Umbilical cord (tissue), 2 donors: ENCODE measurements around the gene MEIS2. TPM values are rescaled to one million over a fixed set of nuclear protein-coding genes. Genes with fewer than 3 reads are reported as not detected.

Experiments used
- DNase-seq: peaks from one replicate; pipeline ENCODE4 v3.0.0-alpha.2; 2015; ENCODE audit warnings: low spot score
- total RNA-seq: library from RNA; depleted of rRNA; stranded (reverse); fragments of >200 nt; gene quantifications from one replicate; pipeline ENCODE4 v1.2.3, GENCODE V29; 2014; ENCODE audit warnings: low replicate concordance; ENCODE audit not compliant: insufficient read depth

MEIS2 gene
- total RNA-seq: 43.3 TPM

DNA sequence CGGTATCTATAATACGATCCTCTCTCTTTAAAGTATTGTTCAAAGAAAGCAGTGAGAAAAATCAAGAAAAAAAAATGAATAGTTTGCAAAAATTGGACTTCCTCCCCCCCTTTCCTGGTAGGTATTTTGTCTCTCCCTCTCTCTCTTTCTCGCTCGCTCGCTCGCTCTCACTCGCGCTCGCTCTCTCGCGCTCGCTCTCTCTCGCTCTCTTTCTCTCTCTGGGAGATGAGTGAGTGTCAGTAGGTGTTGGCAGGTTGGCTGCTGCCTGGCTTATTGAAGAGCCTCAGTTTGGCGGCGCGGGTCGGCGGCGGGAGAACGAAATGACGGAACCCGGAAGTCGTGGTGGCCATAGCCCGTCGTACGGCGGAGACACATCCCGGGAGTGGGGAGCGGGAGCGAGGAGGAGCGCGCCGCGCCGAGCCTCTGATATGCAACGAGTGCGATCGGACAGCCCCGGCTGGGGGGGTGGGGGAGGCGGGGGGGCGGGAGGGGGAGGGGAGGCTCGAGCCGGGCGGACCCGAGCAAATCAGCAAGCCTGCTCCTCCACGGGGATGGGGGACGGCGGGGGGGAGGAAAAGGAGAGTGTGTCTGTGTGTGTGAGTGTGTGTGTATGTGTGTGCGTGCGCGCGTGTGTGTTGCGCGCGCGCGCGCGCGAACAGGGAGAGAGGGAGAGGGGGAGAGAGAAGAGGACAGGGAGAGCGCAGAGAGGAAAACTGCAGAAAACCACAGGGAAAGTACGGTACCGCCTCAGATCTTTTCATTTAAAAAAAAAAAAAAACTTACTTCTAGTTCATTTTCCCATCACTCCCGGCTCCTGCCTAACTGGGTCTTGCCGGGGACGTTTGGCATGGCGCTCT is at the start of gene MEIS2:
MEIS2 (minus strand) TSS at position 441 of the 857 bp plus-strand sequence. CDS start 1,083 bp downstream, outside the sequence.
- DNase-seq: peak; percentile 97

- no peak for DNase-seq
Measured at GRCh38 chr15:37149146-37149545, 48.8 kb upstream of the MEIS2 start.

DNA sequence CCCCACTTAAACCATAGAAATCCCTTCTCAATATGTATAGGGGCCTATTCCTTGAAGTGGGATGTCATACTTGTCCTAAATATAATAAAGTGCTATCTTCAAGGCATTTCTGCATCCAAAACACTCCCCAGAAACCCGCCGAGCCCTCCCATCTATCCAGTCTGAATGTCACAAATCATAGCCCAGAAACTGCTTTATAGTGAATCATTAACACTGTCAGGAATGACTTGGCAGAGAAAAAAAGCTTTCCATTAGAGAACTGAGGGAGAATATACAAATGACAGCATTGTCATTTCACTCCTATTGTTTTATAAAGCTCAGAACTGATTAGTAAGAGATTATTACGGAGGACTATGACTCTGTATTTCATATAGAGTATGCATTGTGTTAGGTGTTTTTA is 48.4 kb upstream of the MEIS2 start:
- no peak for DNase-seq

- no peak for DNase-seq
Measured at GRCh38 chr15:37143351-37143750, 43.0 kb upstream of the MEIS2 start.

DNA sequence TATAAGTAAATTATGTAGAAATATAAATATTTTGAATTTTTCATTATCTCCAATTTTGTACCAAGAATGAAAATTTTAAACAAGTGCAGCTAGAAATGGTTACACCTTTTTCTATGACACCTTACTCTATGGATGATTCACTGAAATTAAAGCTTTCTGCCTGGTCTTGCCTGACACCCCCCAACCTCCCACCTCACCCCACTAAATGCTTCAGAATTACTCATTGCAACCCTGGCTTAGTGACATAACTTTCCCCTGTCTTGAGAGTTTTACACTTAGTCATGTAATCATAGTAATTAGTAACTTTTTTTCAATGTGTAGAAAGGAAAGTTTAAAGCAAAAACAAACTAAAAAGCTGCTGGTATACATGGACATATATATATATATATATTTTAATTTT is 42.0 kb upstream of the MEIS2 start:
- no peak for DNase-seq

- DNase-seq: no peak
Measured at GRCh38 chr15:37140531-37141058, 40.2 kb upstream of the MEIS2 start.

GRCh38 chr15:37138591-37139215 is 38.4 kb upstream of the MEIS2 start:
- DNase-seq: no peak

GRCh38 chr15:37137221-37137620 is 36.9 kb upstream of the MEIS2 start:
- no peak for DNase-seq

GRCh38 chr15:37136666-37137065 is 36.3 kb upstream of the MEIS2 start:
- DNase-seq: no peak

- DNase-seq: no peak
Measured at GRCh38 chr15:37135225-37135624, 34.9 kb upstream of the MEIS2 start.

GRCh38 chr15:37134699-37135131 is 34.4 kb upstream of the MEIS2 start:
- peak; percentile 43 for DNase-seq

DNA sequence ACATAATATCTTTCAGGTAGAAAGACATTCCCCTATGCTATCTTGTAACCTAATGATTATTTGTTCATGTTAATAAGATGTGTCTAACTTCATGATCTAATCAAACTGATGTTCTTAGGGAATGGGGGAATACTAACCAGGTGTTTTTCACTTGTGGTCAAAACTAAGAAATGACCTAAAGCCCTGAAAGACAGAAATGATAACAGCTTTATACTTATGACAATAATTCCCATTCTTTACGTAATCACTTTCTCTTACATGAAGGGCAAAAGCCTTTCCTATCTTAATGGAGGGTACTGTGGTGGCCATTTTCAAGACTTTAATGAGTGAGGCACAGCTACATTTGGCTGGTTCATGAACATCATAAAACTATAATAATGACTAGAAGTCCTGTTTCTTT is 33.9 kb upstream of the MEIS2 start:
- no peak for DNase-seq

DNA sequence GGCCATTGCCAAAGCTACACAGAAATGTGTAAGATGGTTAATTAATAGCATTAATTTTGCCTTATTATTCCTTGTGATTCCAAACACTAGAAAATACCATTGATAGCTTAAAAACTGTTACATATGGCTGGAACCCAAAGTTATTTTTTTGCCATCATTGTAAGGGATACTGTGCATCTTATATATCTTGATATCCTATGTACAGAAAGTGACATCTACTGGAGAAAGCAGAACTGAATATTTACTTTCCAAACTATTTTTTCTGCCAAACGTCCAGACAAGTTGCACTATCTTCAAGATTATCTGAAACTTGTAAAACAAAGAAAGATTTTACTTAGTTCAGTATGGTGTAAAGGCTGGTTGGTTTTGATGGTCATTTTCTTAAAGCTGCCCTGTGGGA is 33.3 kb upstream of the MEIS2 start:
- DNase-seq: peak; percentile 59

GRCh38 chr15:37132826-37133417 is 32.6 kb upstream of the MEIS2 start:
- DNase-seq: no peak

- peak; percentile 9 for DNase-seq
Measured at GRCh38 chr15:37131621-37132020, 31.3 kb upstream of the MEIS2 start.

GRCh38 chr15:37130356-37130755 is 30.0 kb upstream of the MEIS2 start:
- no peak for DNase-seq

DNA sequence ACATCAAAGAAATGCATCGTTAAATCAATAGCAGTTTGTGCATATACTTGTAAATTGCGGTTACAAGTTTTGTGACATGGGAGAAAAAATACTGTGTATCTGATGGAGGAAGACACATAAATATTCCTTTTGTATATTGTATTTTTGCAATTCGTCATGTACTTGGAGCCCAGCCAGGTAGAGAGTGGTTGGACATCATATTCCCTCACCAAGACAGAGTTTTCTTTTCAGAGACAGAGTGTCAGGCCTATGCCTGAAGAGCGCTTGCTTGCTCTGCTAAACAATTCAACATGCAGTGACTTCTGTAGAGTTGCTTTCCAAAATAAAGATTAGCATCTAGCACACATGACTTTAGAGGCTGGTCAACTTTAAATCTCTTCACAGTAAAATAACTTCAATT is 24.8 kb upstream of the MEIS2 start:
- DNase-seq: peak; percentile 77

DNA sequence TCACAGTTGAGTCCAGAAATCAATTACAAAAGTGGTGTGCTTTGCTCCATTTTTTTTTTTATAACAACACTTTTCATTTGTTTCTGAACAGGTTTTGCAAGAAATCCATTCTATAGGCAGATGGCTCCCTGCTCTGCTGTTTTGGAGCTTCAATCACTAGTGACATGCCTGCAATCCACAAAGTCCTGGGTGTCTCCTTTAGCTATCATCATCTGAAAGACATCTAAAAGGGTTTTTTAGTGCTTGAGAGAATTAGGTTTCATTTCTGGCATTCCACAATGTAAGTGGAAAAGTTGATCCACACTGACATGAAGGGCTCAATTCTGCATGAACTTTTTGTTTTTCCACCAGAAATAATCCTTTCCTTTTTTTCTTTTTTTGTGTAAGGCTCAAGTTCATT is 24.0 kb upstream of the MEIS2 start:
- peak; percentile 66 for DNase-seq

GRCh38 chr15:37122703-37123102 is 22.4 kb upstream of the MEIS2 start:
- DNase-seq: peak; percentile 13

- DNase-seq: no peak
Measured at GRCh38 chr15:37121492-37121891, 21.1 kb upstream of the MEIS2 start.

DNA sequence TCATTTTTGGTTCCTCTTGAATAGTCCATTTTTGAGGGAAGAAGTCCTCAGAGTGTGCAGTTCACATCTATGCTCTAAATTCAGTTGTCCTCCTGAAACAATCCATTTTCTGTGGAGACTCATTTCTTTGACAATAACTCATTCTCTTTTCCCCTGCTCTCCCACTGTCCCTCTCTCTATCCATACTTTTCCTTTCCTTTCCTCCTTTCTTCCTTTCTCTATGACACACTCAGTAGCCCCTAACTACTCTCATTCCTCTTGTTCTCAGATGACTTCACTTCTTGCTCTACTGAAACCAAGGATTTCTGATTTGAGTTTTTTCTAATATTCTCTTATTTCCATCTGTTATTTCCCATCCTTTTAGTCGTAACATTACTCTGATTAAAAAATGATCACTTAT is 16.7 kb upstream of the MEIS2 start:
- DNase-seq: no peak

GRCh38 chr15:37115538-37115937 is 15.2 kb upstream of the MEIS2 start:
- no peak for DNase-seq
